HTERT RPE-1 (cell line): ENCODE measurements around the gene ALDH4A1.

Experiments used
- in situ Hi-C: fragments of 300-500 bp; cut with MboI; formaldehyde crosslinking; loops from 4 replicates; pipeline ENCODE4 v1.14.3; 2020; ENCODE audit warnings: low sequenced_read_pairs

Gene ALDH4A1

DNA sequence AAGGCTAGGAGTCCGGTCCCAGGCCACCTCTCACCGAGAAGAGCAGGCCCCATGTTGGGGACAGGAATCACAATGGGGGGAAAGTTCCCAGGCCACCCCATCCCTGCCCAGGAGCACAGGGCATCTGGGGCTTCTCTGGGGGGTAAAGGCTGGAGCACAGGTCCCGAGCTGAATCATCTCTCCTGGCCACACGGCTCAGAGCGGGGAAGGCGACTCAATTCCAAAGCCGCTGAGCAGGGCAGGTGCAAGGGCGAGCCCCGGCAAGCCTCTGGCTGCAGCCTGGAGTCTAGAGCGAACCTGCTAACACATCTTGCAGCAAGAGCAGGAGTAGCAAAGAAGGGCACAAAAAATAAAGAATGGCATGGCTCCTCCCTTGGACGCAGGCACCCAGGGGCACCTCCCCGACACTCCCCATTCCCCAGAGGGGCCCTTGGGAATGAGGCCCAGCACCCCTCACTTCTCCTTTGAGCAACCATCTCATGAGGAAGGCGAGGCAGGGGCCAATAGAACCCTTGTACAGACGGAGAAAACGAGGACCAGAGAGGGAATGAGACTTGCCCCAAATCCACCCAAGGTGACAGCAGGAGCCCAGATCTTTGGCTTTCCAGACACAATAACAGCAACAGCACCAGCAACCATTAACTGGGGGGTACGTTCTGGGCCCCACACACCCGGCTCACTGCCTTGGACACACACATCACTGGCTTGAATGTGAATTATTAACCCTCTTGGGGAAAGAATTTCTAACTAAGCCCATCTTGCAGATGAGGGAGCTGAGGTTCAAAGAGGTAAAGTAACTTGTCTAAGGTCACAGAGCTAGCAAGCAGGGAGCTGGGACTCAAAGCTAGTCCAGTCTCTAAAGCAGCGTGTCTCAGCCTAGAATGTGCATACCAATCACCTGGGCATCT lies 20.7 kb upstream of the ALDH4A1 start:
- in situ Hi-C loops: no loop called here

- in situ Hi-C loops: no loop called here
Measured at GRCh38 chr1:18922319-18922726, 20.0 kb upstream of the ALDH4A1 start.

DNA sequence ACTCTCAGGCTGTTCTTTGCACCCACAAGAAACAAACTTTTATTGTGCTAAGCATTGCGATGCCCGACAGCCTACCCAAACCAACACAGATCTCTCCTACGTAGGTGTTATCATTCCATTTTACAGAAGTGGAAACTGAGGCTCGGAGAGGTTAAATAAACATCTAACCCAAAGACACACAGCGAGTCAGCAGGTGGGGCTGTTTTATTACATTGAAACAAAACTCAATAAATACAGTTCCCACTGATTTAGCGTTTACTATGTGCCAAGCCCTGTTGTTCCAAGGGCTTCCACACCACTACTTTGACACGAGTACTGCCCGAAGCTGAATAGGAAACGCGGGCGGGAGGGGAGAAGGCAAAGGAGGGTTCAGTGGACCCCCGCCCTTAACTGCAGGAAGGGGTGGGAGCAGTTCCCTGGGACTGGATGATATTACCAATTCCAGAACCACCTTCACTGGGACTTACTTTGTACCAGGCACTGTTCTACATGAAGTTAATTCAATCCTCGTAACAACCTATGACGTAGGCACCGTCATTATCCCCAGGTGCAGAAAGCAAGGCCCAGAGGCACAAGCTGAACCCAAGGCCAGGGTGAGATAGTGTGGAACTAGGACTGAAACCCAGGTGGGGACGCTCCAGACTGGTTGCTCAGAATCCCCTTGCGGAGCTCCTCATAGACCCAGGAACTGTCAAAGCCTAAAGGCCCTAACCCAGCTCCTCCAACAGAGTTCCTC lies 19.3 kb upstream of the ALDH4A1 start:
- in situ Hi-C loops: no loop called here

GRCh38 chr1:18920931-18921330 lies 18.6 kb upstream of the ALDH4A1 start:
- in situ Hi-C loops: no loop called here

DNA sequence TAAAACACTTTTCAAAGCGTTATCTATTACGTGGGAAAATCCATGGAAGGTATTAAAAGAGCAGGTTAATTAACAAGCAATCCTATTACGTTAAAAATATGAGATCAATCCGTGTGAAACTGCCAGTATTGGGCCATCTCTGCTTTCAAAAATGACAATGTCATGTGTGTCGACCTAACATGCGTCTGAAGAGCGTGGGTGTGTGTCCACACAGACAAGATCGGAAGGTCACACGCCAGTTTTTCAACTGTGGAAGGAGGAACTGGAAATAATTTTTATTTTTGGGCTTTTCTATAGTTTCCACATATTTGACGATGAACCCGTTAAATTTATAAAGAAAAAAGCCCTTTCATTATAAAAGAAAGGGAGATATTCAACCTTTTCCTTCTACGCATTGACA lies 17.6 kb upstream of the ALDH4A1 start:
- in situ Hi-C loops: no loop called here

GRCh38 chr1:18919197-18919905 lies 17.0 kb upstream of the ALDH4A1 start:
- in situ Hi-C loops: no loop called here

GRCh38 chr1:18918417-18918816 lies 16.1 kb upstream of the ALDH4A1 start:
- in situ Hi-C loops: no loop called here

DNA sequence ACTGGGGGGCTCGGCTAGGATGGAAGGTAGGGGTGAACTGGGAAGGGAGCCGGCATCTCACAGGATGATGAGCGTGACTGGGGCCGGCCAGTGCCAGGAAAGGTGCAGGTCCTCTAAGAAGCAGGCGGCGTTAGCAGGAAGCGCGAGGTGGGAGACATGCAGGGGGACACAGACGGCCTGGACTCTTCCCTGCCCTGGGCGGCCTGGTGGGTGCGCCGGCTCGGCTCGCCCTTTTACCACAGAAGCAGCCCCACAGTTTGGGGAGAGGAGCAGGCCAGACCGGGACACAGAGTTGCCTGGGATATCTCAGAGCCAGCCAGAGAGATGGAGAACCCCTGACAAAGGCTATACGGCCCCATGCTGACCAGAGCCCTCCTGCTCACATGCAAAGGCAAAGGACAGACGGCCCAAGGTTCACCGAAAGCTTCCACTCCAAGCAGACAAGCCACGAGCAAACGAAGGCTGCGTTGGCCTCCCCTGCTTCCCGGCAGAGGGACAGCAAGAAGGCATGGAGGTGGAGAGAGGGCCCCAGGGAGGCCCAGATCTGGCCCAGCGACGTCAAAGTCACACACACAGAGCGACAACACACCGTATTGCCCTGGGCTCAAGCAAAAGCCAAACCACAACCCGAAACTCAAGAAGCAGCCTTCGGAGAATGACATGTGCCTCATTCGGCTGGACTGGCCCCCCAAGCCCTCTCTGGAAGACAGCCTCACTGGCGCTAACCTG lies 14.9 kb upstream of the ALDH4A1 start:
- in situ Hi-C loops: no loop called here

GRCh38 chr1:18915341-18915740 lies 13.0 kb upstream of the ALDH4A1 start:
- in situ Hi-C loops: no loop called here

GRCh38 chr1:18913065-18913835 lies 10.9 kb upstream of the ALDH4A1 start:
- in situ Hi-C loops: no loop called here

DNA sequence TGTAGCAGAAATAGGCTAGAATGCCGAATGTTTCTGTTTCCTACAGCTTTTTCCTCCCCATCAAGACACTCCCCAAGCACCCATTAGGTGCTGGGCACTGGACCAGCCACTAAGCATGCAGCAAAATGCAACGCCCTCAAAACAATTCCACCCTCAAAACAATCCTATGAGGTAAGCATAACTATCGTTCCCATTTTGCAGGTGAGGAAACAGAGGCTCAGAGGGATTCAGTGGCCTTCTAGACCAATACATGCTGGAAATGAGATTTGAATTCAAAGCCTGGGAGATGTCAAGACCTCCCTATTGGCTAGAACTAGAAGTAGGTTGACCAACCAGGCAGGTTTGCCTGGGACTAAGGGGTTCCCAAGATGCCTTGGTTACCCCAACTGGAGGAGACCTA lies 10.2 kb upstream of the ALDH4A1 start:
- in situ Hi-C loops: no loop called here

- in situ Hi-C loops: no loop called here
Measured at GRCh38 chr1:18908911-18909771, 6.8 kb upstream of the ALDH4A1 start.

GRCh38 chr1:18907917-18908845 lies 5.8 kb upstream of the ALDH4A1 start:
- in situ Hi-C loops: no loop called here

GRCh38 chr1:18907021-18907916 lies 4.9 kb upstream of the ALDH4A1 start:
- in situ Hi-C loops: no loop called here

- in situ Hi-C loops: no loop called here
Measured at GRCh38 chr1:18903291-18903756, 969 bp upstream of the ALDH4A1 start.

- in situ Hi-C loops: no loop called here
Measured at GRCh38 chr1:18901952-18902522, 318 bp downstream of the ALDH4A1 start.
